Measurements from ENCODE around the gene SLIT3. TPM values are rescaled to one million over a fixed set of nuclear protein-coding genes. Genes with fewer than 3 reads are reported as not detected.

Gene SLIT3
- total RNA-seq, 1 experiment from 2014 or later: 0.92 TPM

DNA sequence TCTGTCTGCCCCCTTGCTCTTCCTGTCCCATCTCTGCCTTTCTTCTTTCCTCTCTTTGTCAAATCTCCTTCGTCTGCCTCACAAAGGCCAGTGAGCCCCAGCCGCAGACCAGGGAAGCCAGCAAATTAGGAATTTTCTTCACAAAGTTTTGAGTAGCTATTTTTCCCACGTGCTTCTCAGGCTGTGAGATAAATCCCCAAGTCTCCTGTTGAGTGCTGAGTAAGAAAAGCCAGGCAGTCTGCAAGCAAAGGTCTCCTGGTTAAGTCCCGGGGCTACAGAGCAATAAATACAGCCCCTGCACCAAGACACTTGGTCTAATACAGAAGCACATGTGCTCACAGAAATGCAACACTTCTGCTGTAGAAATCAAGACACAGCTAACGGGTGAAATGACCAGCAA is 284.9 kb downstream of the SLIT3 start:
- TF ChIP-seq, protein P1, sequence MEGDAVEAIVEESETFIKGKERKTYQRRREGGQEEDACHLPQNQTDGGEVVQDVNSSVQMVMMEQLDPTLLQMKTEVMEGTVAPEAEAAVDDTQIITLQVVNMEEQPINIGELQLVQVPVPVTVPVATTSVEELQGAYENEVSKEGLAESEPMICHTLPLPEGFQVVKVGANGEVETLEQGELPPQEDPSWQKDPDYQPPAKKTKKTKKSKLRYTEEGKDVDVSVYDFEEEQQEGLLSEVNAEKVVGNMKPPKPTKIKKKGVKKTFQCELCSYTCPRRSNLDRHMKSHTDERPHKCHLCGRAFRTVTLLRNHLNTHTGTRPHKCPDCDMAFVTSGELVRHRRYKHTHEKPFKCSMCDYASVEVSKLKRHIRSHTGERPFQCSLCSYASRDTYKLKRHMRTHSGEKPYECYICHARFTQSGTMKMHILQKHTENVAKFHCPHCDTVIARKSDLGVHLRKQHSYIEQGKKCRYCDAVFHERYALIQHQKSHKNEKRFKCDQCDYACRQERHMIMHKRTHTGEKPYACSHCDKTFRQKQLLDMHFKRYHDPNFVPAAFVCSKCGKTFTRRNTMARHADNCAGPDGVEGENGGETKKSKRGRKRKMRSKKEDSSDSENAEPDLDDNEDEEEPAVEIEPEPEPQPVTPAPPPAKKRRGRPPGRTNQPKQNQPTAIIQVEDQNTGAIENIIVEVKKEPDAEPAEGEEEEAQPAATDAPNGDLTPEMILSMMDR (conservative IDR thresholded peaks at IDR 0.05): no peak
- no peak overlapping the region for H3K4me2 ChIP-seq (ENCODE audit: insufficient read depth, insufficient read length, low read length)
- no peak for DNase-seq
- H2AFZ ChIP-seq (ENCODE audit: low read length): no peak overlapping the region
- no CpG with 5 or more reads among the region's 5 CpGs for WGBS (ENCODE audit: extremely low coverage, insufficient read length, low lambda C conversion rate)
- no peaks in the 10 kb centered on the region for H3K23me2 ChIP-seq (ENCODE audit: insufficient read length, low read depth, low read length, poor library complexity, severe bottlenecking)
- no peak overlapping the region for H3K9ac ChIP-seq (ENCODE audit: extremely low read depth, insufficient read length, low read length)
- H4K20me1 ChIP-seq (ENCODE audit: control insufficient read depth, insufficient read depth, insufficient read length): no peaks in the 10 kb centered on the region
- H3K56ac ChIP-seq (ENCODE audit: insufficient read length, low read depth, low read length): no peak overlapping the region
- H3K9me3 Mint-ChIP-seq: no peaks in the 10 kb centered on the region
- H2BK15ac ChIP-seq (ENCODE audit: low read depth, low read length): no peak overlapping the region
- H4K8ac ChIP-seq (replicated peaks; ENCODE audit: insufficient read length, low read depth, low read length): no peak overlapping the region
- H3K23ac ChIP-seq (ENCODE audit: insufficient read length, low read depth, low read length): no peak overlapping the region
- H3K79me2 ChIP-seq (ENCODE audit: insufficient read depth, low read length): no peaks in the 10 kb centered on the region
- H2BK12ac ChIP-seq (ENCODE audit: insufficient read length, low read depth, low read length): no peak overlapping the region
- no peak overlapping the region for H3T11ph ChIP-seq (ENCODE audit: low read length)
- peaks cover 29 to 30% of the 10 kb centered on the region in 2 experiments for H3K4me1 Mint-ChIP-seq
- no peak overlapping the region for H4K91ac ChIP-seq (ENCODE audit: insufficient read length, low read depth, low read length)
- peaks cover 3% of the 10 kb centered on the region for H3K27me3 Mint-ChIP-seq (ENCODE audit: low read depth)
- H2BK120ac ChIP-seq (ENCODE audit: low read depth, low read length, poor library complexity, severe bottlenecking): no peak overlapping the region
- H2BK20ac ChIP-seq (ENCODE audit: low read depth, low read length, poor library complexity, severe bottlenecking): no peak overlapping the region
- H3K4me3 Mint-ChIP-seq: no peak overlapping the region
- H3K4me1 ChIP-seq (ENCODE audit: insufficient read depth, low read length): peaks cover 4% of the 10 kb centered on the region; the same call in 1 of the 2 replicates
- H3K27ac ChIP-seq (ENCODE audit: insufficient read length, low read depth, low read length): no peak overlapping the region
- H2BK5ac ChIP-seq (ENCODE audit: insufficient read length, low read length): no peak overlapping the region
- H3K9me3 ChIP-seq (ENCODE audit: control insufficient read depth, low read depth, low read length): no peaks in the 10 kb centered on the region
- H4K5ac ChIP-seq (ENCODE audit: insufficient read length, low read depth, low read length): no peak overlapping the region
- H2AK5ac ChIP-seq (ENCODE audit: insufficient read length, low read length): no peak overlapping the region
- H3K27ac Mint-ChIP-seq: peak overlapping the region in 1 of 3 experiments; percentile 78; a peak in 2 of 7 replicates
- no peak overlapping the region for H3K18ac ChIP-seq (ENCODE audit: insufficient read length, low read depth, low read length)
- no peaks in the 10 kb centered on the region for H3K27me3 ChIP-seq (ENCODE audit: insufficient read depth, low read length)
- H3K36me3 Mint-ChIP-seq (ENCODE audit: insufficient read depth in 1 of 3, low read depth in 3 of 3): no peaks in the 10 kb centered on the region
- H3K4ac ChIP-seq (ENCODE audit: low read depth, low read length): no peak overlapping the region
- H3K79me1 ChIP-seq (ENCODE audit: insufficient read depth, low read depth, low read length, poor library complexity, severe bottlenecking): no peaks in the 10 kb centered on the region
- no peak overlapping the region for H3K14ac ChIP-seq (ENCODE audit: insufficient read depth, low read length)
